Fibroblast of the conjunctiva (primary cell): ENCODE measurements around the gene KLF11.
"Not testable (repeated sequence)": the region's sequence is repeated elsewhere in the genome, so short reads cannot be mapped to it uniquely, and the experiment has no call there.

ENCODE experiments used
- DNase-seq: peaks from one replicate; pipeline ENCODE4 v3.0.0-alpha.2; 2010; ENCODE audit warnings: low read depth

The KLF11 gene

GRCh38 chr2:10009811-10010781 lies 33.3 kb upstream of the KLF11 start:
- DNase-seq, result peak; percentile 13

DNA sequence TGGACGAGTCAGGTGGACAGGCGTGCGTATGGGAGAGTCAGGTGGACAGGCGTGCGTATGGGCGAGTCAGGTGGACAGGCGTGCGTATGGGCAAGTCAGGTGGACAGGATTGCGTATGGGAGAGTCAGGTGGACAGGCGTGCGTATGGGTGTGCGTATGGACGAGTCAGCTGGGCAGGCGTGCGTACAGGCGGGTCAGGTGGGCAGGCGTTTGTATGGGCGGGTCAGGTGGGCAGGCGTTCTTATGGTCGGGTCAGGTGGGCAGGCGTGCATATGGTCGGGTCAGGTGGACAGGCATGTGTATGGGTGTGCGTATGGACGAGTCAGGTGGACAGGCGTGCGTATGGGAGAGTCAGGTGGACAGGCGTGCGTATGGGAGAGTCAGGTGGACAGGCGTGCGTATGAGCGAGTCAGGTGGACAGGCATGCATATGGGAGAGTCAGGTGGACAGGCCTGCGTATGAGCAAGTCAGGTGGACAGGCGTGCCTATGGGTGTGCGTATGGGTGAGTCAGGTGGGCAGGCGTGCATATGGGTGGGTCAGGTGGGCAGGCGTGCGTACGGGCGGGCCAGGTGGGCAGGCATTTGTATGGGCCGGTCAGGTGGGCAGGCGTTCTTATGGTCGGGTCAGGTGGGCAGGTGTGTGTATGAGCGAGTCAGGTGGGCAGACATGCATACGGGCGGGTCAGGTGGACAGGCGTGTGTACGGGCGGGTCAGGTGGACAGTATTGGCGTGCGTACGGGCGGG lies 32.3 kb upstream of the KLF11 start:
- not testable (repeated sequence) for DNase-seq

GRCh38 chr2:10011606-10012325 lies 31.6 kb upstream of the KLF11 start:
- DNase-seq, result not testable (repeated sequence)

DNA sequence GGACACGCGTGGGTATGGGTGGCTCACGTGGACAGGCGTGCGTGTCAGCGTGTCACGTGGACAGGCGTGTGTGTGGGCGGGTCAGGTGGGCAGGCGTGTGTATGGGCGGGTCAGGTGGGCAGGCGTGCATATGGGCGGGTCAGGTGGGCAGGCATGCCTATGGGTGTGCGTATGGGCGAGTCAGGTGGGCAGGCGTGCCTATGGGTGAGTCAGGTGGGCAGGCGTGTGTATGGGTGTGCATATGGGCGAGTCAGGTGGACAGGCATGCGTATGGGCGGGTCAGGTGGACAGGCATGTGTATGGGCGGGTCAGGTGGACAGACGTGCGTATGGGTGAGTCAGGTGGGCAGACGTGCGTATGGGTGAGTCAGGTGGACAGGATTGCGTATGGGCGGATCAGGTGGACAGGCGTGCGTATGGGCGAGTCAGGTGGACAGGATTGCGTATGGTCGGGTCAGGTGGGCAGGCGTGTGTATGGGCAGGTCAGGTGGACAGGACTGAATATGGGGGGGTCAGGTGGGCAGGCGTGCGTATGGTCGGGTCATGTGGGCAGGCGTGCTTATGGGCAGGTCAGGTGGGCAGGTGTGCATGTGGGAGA lies 30.9 kb upstream of the KLF11 start:
- not testable (repeated sequence) for DNase-seq

- DNase-seq, result no peak
These were observed 30.3 kb upstream of the KLF11 start for GRCh38 chr2:10012963-10013461.

DNA sequence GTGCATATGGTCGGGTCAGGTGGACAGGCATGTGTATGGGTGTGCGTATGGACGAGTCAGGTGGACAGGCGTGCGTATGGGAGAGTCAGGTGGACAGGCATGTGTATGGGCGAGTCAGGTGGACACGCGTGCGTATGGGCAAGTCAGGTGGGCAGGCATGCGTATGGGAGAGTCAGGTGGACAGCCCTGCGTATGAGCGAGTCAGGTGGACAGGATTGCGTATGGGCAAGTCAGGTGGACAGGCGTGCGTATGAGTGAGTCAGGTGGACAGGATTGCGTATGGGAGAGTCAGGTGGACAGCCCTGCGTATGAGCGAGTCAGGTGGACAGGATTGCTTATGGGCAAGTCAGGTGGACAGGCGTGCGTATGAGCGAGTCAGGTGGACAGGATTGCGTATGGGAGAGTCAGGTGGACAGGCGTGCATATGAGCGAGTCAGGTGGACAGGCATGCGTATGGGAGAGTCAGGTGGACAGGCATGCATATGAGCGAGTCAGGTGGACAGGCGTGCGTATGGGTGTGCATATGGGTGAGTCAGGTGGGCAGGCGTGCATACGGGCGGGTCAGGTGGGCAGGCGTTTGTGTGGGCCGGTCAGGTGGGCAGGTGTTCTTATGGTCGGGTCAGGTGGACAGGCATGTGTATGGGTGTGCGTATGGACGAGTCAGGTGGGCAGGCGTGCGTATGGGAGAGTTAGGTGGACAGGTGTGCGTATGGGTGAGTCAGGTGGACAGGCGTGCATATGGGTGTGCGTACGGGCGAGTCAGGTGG lies 29.5 kb upstream of the KLF11 start:
- not testable (repeated sequence) for DNase-seq

DNA sequence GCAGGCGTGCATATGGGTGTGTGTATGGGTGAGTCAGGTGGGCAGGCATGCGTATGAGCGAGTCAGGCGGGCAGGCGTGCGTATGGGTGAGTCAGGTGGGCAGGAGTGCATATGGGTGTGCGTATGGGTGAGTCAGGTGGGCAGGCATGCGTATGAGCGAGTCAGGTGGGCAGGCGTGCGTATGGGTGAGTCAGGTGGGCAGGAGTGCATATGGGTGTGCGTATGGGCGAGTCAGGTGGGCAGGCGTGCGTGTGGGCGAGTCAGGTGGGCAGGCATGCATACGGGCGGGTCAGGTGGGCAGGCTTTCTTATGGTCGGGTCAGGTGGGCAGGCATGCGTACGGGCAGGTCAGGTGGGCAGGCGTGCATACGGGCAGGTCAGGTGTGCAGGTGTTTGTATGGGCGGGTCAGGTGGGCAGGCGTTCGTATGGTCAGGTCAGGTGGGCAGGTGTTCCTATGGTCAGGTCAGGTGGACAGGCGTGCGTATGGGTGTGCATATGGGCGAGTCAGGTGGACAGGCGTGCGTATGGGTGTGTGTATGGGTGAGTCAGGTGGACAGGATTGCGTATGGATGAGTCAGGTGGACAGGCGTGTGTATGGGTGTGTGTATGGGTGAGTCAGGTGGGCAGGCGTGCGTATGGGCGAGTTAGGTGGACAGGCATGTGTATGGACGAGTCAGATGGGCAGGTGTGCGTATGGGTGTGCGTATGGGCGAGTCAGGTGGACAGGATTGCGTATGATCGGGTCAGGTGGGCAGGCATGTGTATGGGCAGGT lies 28.7 kb upstream of the KLF11 start:
- DNase-seq, result no peak

DNA sequence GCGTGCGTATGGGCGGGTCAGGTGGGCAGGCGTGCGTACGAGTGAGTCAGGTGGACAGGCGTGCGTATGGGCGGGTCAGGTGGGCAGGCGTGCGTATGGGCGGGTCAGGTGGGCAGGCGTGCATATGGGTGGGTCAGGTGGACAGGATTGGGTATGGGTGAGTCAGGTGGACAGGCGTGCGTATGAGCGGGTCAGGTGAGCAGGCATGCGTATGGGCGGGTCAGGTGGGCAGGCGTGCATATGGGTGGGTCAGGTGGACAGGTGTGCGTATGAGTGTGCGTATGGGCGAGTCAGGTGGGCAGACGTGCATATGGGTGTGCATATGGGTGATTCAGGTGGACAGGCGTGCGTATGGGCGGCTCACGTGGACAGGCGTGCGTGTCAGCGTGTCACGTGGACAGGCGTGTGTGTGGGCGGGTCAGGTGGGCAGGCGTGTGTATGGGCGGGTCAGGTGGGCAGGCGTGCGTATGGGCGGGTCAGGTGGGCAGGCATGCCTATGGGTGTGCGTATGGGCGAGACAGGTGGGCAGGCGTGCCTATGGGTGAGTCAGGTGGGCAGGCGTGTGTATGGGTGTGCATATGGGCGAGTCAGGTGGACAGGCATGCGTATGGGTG lies 27.9 kb upstream of the KLF11 start:
- DNase-seq, result not testable (repeated sequence)

GRCh38 chr2:10016001-10016801 lies 27.1 kb upstream of the KLF11 start:
- no peak for DNase-seq

DNA sequence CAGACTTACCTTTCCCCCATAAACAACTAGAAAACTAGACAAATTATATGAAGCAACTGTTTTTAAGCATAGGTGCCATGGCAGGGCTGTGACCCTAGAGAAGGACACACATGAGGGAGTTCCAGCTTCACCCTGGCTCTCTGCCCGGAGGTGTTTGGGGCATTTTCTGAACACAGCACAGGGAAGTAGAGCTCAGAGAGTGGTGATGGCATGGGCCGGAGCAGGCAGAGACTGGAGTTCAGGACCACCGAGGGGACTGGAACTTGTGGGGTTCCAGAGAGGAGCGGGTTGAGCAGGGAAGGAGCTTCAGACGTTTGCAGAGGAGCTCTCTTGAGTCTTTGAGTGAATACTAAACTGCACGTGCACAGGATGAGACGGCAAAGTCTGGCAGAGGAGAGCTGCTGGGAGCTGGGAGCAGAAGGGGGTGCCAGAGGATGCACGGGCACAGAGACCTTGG lies 26.5 kb upstream of the KLF11 start:
- DNase-seq, result no peak

DNA sequence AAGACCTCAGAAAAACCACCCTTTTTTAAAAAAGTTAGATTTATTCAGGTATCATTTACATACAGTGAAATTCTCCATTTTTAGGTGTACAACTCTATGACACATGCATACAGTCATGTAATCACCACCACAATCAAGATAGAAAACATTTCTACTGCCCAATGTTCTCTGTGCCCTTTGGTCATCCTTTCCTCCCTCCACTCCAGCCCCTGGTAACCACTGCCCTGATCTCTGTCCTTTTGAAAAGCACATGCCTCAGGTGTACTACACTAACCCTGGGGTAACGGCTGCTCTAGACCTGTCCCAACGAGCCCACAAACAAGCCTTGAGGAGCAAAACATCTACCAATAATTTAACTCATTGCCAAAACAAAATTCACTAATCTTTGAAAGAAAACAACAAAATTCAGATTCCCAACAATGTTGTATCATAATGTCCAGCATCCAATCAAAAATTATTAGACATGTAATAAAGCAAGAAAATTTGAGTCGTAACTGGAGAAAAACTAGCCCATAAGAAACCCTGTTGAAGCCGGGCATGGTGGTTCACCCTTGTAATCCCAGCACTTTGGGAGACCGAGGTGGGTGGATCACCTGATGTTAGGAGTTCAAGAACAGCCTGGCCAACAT lies 25.9 kb upstream of the KLF11 start:
- no peak for DNase-seq

DNA sequence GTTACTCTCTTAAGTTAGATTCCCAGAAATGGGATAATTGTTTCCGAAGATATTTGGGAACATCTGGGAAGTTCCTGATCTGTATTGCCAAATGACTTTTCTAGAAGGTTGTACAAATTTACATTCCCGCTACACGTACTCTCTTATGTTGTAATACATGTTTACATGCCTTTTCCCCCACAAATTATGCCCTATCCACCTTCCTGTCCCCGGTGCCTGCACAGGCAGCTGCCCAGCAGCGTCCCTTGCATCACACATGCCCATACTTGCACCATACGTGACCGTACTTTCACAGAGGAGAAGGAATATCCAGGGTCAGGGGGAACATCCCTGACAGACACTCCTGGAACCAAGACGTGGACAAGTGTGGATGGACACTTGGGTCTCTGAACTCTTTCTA lies 24.2 kb upstream of the KLF11 start:
- DNase-seq, result peak; percentile 28

DNA sequence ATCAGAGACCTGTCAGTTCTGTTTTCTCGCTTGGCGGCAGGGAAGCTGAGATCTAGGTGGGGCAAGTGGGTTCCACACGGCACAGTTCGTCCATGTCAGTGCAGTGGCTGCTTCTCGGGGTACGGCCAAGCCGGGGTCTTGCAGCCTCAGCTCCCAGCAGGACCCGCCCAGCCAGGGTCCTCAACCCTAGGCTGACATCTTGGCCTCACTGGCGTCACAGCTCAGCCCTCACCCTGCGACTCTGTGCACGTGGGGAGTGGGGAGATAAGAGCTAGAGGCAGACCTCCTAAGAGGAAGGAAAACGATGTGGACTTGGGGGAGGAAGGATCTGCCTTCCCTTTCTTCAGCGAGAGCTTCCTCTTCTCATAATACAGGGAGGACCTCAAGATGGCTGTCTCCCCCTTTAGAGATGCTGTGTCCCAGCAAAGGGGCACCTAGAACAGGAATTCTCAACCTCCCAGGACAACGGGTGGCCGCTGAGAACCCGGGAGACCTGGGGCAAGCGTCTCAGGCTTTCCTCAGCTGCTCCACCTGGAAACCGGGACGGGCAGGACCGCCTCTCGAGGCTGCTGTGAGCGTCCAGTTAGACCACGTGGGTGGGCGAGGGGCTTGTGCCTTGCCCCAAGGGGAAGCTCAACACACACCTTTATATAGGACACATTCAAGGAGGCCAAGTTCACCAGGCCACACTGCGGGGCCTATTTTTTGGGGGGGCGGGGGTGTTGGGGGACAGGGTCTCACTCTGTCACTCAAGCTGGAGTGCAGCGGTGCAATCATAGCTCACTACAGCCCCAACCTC lies 23.5 kb upstream of the KLF11 start:
- DNase-seq, result no peak

GRCh38 chr2:10022041-10022421 lies 21.3 kb upstream of the KLF11 start:
- DNase-seq, result no peak

DNA sequence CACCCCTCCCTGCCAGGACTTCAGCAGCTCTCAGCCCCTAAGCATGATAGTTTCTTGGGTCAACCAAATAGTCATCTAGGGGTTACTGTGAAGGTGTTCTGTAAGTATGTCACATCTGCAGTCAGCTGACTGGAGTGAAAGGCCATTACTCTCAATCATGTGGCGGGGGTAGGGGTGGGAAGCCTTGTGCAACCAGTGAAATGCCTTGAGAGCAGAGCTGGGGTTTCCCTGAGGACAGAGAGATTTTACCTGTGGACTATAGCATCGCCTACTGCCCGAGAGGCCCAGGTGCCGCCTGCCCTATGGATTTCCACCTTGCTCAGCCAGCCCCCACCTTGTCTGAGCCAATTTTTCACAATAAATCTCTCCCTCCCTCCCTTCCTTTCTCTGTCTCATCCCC lies 20.9 kb upstream of the KLF11 start:
- DNase-seq, result no peak

DNA sequence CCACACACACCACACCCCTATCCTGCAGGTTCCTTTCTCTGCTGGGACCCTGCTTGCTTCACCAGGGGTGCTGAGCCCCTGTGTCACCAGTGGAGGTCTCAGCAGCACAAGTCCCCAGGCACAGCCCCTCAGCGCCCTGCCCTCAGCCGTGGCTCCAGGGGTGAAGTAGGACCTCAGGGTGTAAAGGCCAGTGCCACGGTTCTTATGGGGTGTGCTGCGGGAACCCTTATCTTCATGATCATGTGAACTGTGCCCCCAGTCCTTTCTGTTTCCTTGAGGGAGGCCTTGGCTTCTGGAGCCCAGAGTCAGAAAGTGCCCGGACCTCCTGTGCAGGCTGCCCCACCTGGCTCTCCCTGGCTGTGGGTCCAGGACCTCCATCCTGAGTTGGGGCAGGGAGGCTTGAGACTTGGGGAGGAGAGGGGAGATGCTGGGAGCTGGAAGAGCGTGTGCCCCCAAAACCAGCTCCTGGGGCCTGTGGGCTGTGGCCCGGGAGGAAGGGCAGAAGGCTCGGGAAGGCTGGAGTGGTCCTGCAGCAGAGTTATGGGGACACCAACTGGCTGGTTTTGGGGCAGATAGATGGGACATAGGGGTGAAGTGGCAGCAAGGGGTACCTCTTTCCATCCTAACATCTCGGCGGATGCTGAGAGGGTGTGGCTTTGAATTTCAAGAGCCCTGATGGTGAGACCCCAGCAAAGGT lies 20.2 kb upstream of the KLF11 start:
- DNase-seq, result no peak
